Inflammatory macrophage treated with lipopolysaccharide for 1 hour (primary cell): ENCODE measurements around the gene SLC25A21.
"Not testable (repeated sequence)": the region's sequence is repeated elsewhere in the genome, so short reads cannot be mapped to it uniquely, and the experiment has no call there.

Source experiments
- DNase-seq, 2 donors: peaks; one replicate each; pipeline ENCODE4 v3.0.0-alpha.2; 2020 to 2022

Gene SLC25A21

DNA sequence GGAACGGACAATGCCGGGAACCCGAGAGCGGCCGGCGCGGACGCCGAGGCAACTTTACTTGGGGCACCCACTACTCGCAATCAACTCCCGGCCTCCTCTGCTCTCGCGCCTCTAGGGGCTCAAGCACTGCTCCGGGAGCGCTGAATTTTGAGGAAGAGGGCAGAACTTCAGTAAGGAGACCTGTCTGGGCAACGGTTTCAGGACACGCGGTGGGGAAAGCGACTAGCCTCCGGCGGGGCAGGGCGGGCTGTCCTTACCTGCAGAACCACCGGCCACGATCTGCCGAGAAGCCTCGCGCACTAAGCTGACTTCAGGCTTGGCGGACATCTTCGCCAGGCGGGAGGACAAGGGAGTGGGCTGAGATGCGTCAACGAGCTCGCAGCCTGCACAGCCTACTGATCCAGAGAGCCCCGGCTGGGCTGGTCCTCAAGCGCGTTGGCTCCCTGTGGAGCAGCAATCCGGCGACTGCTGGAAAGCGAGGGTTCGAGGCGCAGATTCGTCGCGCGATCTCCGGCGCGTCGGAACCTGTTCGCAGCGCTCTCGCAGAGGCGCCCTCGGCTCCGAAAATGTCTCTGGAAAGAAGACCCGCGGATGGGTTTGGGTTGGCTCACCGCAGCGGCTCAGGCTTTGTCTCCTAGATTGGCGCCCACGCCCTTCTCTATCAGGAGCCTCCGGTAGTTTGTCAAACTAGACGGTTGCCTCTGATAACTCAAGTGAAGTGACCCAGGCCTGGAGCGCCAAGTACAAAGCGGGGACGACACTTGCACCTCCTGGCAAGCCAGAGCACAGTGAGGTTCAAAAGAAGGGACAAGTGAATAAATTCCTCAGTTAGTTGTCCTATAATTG lies at the start of gene SLC25A21:
Gene SLC25A21, minus strand, starts transcription at position 583 of the 846 bp plus-strand sequence.
- DNase-seq: no peak

GRCh38 chr14:37221073-37221472 lies 48.7 kb upstream of the SLC25A21 start:
- DNase-seq: no peak

DNA sequence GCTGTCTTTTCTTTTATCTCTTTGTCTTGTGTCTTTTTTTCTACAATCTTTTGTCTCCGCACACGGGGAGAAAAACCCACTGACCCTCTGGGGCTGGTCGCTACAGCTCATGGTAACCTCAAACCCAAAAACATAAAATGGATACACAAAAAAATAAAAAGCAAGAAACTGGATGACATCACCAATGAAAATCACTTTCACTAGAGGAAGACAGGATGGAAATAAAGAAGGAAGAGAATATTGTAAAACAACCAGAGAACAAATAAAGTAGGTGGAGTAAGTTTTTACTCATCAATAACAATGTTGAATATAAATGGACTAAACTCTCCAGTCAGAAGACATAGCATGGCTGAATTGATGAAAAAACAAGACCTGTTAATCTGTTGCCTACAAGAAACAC lies 42.9 kb upstream of the SLC25A21 start:
- DNase-seq: no peak

DNA sequence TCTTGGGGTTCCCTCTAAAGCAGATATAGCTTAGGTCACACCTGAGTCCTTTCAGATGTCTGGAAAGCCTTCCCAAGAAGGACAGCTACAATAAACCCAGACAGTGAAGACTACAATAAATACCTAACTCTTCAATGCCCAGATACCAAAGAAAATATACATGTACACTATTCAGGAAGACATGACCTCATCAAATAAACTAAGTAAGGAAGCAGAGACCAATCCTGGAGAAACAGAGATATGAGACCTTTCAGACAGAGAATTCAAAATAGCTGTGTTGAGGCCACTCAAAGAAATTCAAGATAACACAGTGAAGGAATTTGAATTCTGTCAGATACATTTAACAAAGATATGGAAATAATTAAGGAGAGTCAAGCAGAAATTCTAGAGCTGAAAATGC lies 40.6 kb upstream of the SLC25A21 start:
- no peak for DNase-seq

GRCh38 chr14:37210448-37210847 lies 38.0 kb upstream of the SLC25A21 start:
- no peak for DNase-seq

GRCh38 chr14:37209617-37210016 lies 37.2 kb upstream of the SLC25A21 start:
- DNase-seq: not testable (repeated sequence)

DNA sequence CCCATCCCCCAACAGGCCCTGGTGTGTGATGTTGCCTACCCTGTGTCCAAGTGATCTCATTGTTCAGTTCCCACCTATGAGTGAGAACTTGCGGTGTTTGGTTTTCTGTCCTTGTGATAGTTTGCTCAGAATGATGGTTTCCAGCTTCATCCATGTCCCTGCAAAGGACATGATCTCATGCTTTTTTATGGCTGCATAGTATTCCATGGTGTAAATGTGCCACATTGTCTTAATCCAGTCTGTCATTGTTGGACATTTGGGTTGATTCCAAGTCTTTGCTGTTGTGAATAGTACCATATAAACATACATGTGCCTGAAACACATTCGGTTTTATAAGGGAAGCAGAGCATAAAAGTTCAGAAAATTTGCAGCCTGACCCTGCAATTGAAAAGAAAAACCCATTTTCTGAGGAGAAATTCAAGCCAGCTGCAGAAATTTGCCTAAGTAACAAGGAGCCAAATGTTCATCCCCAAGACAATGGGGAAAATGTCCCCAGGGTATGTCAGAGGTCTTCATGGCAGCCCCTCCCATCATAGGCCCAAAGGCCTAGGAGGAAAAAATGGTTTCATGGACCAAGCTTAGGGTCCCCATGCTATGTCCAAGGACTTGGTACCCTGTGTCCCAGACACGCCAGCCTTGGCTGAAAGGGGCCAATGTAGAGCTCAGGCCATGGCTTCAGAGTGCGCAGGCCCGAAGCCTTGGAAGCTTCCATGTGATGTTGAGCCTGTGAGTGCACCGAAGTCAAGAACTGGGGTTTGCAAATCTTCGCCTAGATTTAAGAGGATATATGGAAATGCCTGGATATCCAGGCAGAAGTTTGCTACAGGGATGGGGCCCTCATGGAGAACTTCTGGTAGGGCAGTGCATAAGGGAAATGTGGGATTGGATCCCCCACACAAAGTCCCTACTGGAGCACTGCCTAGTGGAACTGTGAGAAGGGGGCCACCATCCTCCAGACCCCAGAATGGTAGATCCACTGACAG lies 33.5 kb upstream of the SLC25A21 start:
- not testable (repeated sequence) for DNase-seq

GRCh38 chr14:37203423-37203822 lies 31.0 kb upstream of the SLC25A21 start:
- DNase-seq: peak in 1 of 2 donors; percentile 1

DNA sequence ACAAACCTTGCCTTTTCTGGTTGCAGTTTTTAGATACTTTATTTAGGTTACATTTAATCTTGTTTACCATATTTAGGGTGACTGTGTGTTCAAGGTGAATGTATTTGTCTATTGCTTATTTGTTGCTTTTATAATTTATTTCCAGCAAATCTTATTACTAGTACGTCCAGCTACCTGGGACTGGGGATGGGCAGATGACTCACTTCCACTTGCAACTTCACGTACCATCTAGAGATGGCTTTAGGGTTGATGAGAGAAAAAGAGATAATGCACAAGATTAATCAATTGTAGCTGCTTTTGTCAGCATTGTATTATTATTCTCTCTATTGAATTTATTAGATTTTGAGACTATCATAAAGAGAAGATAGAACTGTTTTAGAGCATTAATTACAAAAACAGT lies 30.4 kb upstream of the SLC25A21 start:
- no peak for DNase-seq

DNA sequence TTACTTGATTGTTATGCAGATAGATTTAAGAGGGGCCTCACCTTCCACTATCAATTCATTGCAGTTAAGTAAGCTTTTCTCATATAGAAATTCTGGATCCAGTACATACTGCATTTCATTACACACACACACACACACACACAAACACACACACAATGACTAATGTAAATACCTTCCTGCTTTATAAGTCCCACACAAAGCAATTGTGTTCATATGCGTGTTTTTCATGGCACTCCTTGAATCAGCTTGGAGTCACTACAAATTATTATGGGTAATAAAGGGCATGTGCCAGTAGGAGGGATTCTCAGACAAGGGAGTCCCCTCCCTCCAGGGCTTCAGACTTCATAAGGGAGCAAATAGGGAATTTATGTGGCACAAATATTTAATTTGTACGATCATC lies 29.9 kb upstream of the SLC25A21 start:
- DNase-seq: no peak

DNA sequence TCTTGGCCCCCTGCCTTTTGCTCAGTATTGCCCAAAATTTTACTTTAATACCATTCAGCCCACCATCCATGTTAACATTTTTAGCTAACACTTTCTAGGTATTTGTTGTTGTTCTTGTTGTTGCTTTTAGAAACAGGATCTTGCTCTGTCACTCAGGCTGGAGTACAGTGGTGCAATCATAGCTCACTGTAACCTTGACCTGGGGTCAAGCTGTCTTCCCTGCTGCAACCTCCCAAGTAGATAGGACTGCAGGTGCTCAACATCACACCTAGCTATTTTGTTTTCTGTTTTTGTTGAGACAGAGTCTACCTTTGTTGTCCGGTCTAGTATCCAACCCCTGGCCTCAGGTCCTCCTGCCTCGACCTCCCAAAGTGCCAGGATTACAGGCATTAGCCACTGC lies 29.3 kb upstream of the SLC25A21 start:
- DNase-seq: no peak

DNA sequence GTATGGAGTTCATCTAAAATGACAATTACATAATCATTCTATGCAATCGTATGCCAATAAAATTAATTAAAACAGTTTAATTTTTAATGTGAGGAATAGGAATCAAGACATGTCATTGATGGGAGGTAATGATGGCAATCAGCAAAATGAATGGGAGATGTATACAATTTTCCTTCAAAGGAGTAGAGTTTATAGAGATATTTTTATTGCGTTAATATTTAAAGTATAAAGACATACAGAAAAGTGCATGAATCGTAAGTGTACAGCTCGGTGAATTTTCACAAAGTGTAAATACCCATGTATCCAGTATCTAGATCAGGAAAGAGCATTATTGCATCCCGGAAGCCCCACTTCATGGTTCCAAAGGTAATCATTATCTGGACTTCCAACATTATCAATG lies 26.5 kb upstream of the SLC25A21 start:
- no peak for DNase-seq

DNA sequence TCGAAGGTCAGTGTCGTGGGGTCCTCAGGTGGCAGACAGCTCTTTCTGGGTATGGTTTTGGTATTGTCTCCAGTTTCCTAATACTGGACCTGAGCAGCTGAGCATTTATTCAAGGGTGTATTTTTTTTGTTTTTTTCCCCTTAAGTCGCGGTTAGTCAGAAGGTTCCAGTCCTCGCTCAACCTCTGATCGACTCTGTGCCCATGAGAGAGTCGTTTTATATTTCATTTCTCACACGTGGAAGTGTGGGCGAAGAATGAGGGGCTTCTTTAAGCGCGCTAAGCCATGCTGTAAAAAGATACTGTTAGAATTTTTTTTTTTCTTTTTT lies 25.8 kb upstream of the SLC25A21 start:
- DNase-seq: no peak

DNA sequence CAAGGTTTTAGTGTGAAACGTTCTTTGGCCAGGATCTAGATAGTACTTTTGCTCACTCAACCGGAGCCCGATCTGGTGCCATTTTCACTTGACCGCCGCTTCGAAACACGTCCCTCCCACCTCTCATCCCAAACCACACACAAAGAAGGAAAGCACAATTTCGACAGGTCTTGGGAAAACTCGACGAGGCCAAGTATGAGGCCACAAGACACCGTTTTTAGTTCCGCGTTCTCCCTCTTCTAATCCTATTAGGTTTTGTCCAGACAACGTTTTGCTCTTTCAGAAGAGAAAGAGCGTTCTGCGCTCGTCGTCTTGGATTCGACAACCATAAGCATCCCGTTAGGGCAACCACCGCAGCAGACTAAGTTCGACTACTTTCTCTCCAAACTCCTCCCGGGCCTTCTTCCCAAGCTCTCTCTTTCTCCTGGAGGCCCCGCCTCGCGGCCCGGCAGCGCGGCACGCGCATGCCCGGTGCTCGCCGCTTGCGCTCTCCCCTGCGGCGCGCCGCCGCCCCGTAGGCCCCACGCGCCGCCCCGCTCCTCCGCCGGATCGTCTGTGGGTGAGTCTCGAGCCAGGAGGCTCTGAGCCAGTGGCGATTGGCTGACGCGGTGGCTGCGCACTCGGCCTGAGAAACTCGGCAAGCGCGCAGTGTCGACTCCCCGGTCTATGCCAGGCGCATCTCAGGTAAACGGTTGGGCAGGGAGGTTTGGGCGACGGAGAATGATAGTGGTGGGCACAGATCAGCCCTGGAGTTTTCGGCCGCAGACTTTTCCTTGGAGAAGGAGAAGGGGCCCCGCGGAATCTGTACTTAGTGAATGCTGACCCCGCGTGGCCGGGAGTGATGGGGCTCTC lies 25.2 kb upstream of the SLC25A21 start, which contains the start of gene MIPOL1:
Gene MIPOL1, plus strand, starts transcription at position 517 of the 852 bp plus-strand sequence. CDS start 49,952 bp downstream, outside the sequence.
- DNase-seq: peak in 1 of 2 donors; percentile 19

DNA sequence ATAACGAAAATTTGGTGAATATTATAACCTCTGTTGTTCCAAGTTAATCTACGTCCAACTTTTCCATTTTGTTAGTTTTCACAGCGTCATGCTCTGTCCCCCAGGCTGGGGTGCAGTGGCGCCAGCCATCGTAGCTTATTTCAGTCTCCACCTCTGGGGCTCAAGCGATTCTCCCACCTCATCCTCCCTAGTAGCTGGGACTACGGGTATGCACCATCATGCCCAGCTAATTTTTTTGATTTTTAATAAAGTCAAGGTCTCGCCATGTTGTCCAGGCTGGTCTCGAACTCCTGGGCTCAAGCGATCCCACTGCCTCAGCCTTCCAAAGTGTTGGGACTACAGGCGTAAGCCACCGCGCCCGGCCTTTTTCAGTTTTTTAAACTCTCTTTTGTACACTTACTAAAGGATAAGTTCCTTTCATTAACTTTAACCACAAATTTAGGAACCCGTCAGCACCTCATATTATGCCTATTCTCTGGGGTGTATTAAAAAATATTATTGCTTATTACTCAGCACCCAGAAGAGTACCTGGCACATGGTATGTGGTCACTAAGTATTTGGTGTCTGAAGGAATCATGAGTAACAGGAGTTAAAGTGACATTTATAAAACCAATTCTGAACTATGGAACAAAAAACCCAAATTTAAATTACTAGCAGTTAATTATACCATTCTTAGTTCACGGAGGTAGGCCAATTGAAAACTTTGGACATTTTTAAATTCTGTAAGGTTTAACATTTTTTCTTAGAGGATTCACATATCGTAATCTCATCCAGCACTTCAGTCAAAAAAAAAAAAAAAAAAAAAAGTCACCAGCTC lies 24.4 kb upstream of the SLC25A21 start:
- DNase-seq: no peak

GRCh38 chr14:37195327-37195726 lies 22.9 kb upstream of the SLC25A21 start:
- no peak for DNase-seq

GRCh38 chr14:37194698-37195097 lies 22.3 kb upstream of the SLC25A21 start:
- no peak for DNase-seq

- not testable (repeated sequence) for DNase-seq
Observed at GRCh38 chr14:37189733-37190132, 17.3 kb upstream of the SLC25A21 start.

GRCh38 chr14:37187840-37188577 lies 15.6 kb upstream of the SLC25A21 start:
- not testable (repeated sequence) for DNase-seq

DNA sequence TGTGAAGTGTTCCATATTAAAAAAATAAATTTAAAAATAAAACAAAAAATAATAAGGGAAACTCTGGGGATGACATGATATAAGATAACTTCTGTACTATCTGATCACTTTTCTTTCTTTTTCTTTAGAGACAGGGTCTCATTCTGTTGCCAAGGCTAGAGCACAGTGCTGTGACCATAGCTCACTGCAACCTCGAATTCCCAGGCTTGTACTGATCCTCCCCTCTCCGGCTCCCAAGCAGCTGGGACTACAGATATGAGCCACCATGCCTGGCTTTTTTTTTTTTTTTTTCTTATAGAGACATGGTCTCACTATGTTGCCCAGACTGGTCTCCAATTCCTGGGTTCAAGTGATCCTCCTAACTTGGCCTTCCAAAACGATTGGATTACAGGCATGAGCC lies 14.9 kb upstream of the SLC25A21 start:
- no peak for DNase-seq

GRCh38 chr14:37186865-37187264 lies 14.5 kb upstream of the SLC25A21 start:
- no peak for DNase-seq
